Activated CD4-positive, alpha-beta T cell treated with anti-CD3 and anti-CD28 coated beads for 1 hour (primary cell): Measurements from ENCODE around the gene FAM174C.
"Not testable (repeated sequence)": the region's sequence is repeated elsewhere in the genome, so short reads cannot be mapped to it uniquely, and the experiment has no call there.

ENCODE experiments used
- DNase-seq: peaks from one replicate; pipeline ENCODE4 v3.0.0-alpha.2; 2020

Gene FAM174C

GRCh38 chr19:1288833-1289685 lies 13.7 kb downstream of the FAM174C start:
- no peak for DNase-seq

GRCh38 chr19:1289686-1290025 lies 14.3 kb downstream of the FAM174C start:
- no peak for DNase-seq

- DNase-seq: no peak
Observed at GRCh38 chr19:1290196-1290702, 14.9 kb downstream of the FAM174C start.

- DNase-seq: no peak
Observed at GRCh38 chr19:1290703-1291651, 15.6 kb downstream of the FAM174C start.

- no peak for DNase-seq
Observed at GRCh38 chr19:1291761-1292418, 16.6 kb downstream of the FAM174C start.

GRCh38 chr19:1292419-1293151 lies 17.3 kb downstream of the FAM174C start:
- no peak for DNase-seq

GRCh38 chr19:1293782-1294604 lies 18.7 kb downstream of the FAM174C start:
- DNase-seq: no peak

GRCh38 chr19:1294688-1295087 lies 19.4 kb downstream of the FAM174C start:
- DNase-seq: no peak

- no peak for DNase-seq
Observed at GRCh38 chr19:1295169-1296012, 20.1 kb downstream of the FAM174C start.

GRCh38 chr19:1296078-1296477 lies 20.7 kb downstream of the FAM174C start:
- DNase-seq: no peak

GRCh38 chr19:1296575-1297271 lies 21.4 kb downstream of the FAM174C start:
- no peak for DNase-seq

GRCh38 chr19:1298235-1298634 lies 22.9 kb downstream of the FAM174C start:
- no peak for DNase-seq

- no peak for DNase-seq
Observed at GRCh38 chr19:1299801-1300200, 24.5 kb downstream of the FAM174C start.

GRCh38 chr19:1300744-1301490 lies 25.6 kb downstream of the FAM174C start:
- no peak for DNase-seq

GRCh38 chr19:1302533-1303239 lies 27.4 kb downstream of the FAM174C start:
- no peak for DNase-seq

- DNase-seq: no peak
Observed at GRCh38 chr19:1304197-1304924, 29.0 kb downstream of the FAM174C start.

- DNase-seq: not testable (repeated sequence)
Observed at GRCh38 chr19:1305354-1305753, 30.0 kb downstream of the FAM174C start.

GRCh38 chr19:1307320-1307719 lies 32.0 kb downstream of the FAM174C start:
- no peak for DNase-seq
